Common myeloid progenitor, CD34-positive (primary cell): ENCODE data around the gene CNTN3.

Experiments
- CTCF ChIA-PET: fragments of 350-600 bp; sonication (Branson Sonifier 250); formaldehyde crosslinking; loops from one replicate; lab custom pipeline; 2021; ENCODE audit warnings: antibody characterized with exemption; lab: Charles Lee
- POLR2A ChIA-PET: fragments of 350-600 bp; sonication (Branson Sonifier 250); formaldehyde crosslinking; loops from one replicate; lab custom pipeline; 2021; ENCODE audit warnings: antibody characterized with exemption; lab: Charles Lee
- DNase-seq, 3 donors: peaks; one replicate each; pipeline versions ENCODE4 v3.0.0 to v3.0.0-alpha.2; 2013
- H3K27ac ChIP-seq, 2 experiments: 1 replicate in 1 of 2; 2 replicates in 1 of 2; pipeline ENCODE4 v1.7.0; 2013; ENCODE audit warnings: inconsistent platforms in 2 of 2, low read length in 2 of 2, mild to moderate bottlenecking in 2 of 2, low read depth in 1 of 2, moderate library complexity in 1 of 2; ENCODE audit not compliant: severe bottlenecking in 2 of 2, insufficient read depth in 1 of 2, poor library complexity in 1 of 2
- H3K27me3 ChIP-seq, 5 experiments: replicated peaks in 2 of 5; 1 replicate in 3 of 5; 2 replicates in 2 of 5; pipeline versions ENCODE4 v1.6.1 to v1.7.0; 2013; ENCODE audit warnings: low read length in 4 of 5, mild to moderate bottlenecking in 2 of 5, moderate library complexity in 2 of 5, inconsistent platforms in 1 of 5; ENCODE audit not compliant: insufficient read depth in 5 of 5, control insufficient read depth in 4 of 5
- H3K36me3 ChIP-seq, 4 experiments: 1 replicate in 2 of 4; 2 replicates in 2 of 4; pipeline versions ENCODE4 v1.6.1 to v1.7.0; 2013; ENCODE audit warnings: low read length in 3 of 4, control low read depth in 1 of 4, mild to moderate bottlenecking in 1 of 4; ENCODE audit not compliant: control insufficient read depth in 4 of 4, insufficient read depth in 4 of 4
- H3K4me1 ChIP-seq, 4 experiments: 1 replicate in 3 of 4; 2 replicates in 1 of 4; pipeline versions ENCODE4 v1.6.1 to v1.7.1; 2013; ENCODE audit warnings: low read length in 3 of 4, mild to moderate bottlenecking in 3 of 4, control low read depth in 1 of 4, inconsistent platforms in 1 of 4, moderate library complexity in 1 of 4; ENCODE audit not compliant: control insufficient read depth in 4 of 4, insufficient read depth in 4 of 4; ENCODE audit errors: control extremely low read depth in 1 of 4
- H3K4me3 ChIP-seq, 7 experiments: 1 replicate in 4 of 7; 2 replicates in 3 of 7; pipeline versions ENCODE4 v1.5.1 to v1.7.0; 2013; ENCODE audit warnings: mild to moderate bottlenecking in 7 of 7, low read length in 6 of 7, moderate library complexity in 6 of 7, inconsistent platforms in 2 of 7, low read depth in 2 of 7, control low read depth in 1 of 7; ENCODE audit not compliant: insufficient read depth in 4 of 7, control insufficient read depth in 1 of 7; ENCODE audit errors: extremely low read depth in 1 of 7
- H3K9me3 ChIP-seq, 5 experiments: 1 replicate in 4 of 5; 2 replicates in 1 of 5; pipeline versions ENCODE4 v1.6.1 to v1.7.1; 2013; ENCODE audit warnings: low read length in 4 of 5, mild to moderate bottlenecking in 2 of 5, inconsistent platforms in 1 of 5, low read depth in 1 of 5, moderate library complexity in 1 of 5; ENCODE audit not compliant: control insufficient read depth in 4 of 5, insufficient read depth in 2 of 5; ENCODE audit errors: control extremely low read depth in 1 of 5
- WGBS: methylation state at CpG from one replicate; pipeline ENCODE4 v1.1.5; 2013; ENCODE audit not compliant: insufficient coverage; 5-methylcytosine and 5-hydroxymethylcytosine counted together

CNTN3 gene

GRCh38 chr3:74584782-74585181 is 29.7 kb downstream of the CNTN3 start:
- Histone ChIP-seq H3K27me3 (no peaks in the 10 kb centered on the region), H3K9me3 (peaks cover 0 to 2% (median 0%) of the 10 kb centered on the region in 5 experiments), H3K27ac (no peak overlapping the region), H3K36me3 (no peaks in the 10 kb centered on the region), H3K4me3 (no peak overlapping the region), H3K4me1 (no peaks in the 10 kb centered on the region)
- WGBS: 85% methylated on average over 2 of the region's 2 CpGs
- POLR2A ChIA-PET: no interaction called here
- DNase-seq: no peak
- CTCF ChIA-PET: no interaction called here

- DNase-seq: no peak
- Histone ChIP-seq H3K36me3 (no peaks in the 10 kb centered on the region), H3K4me1 (no peaks in the 10 kb centered on the region), H3K9me3 (peaks cover 0 to 2% (median 0%) of the 10 kb centered on the region in 5 experiments), H3K27me3 (no peaks in the 10 kb centered on the region), H3K27ac (no peak overlapping the region), H3K4me3 (no peak overlapping the region)
- 100% methylated on average over 2 of the region's 5 CpGs for WGBS
- POLR2A ChIA-PET: no interaction called here
- CTCF ChIA-PET: no interaction called here
Measured at GRCh38 chr3:74582982-74583381, 31.5 kb downstream of the CNTN3 start.

GRCh38 chr3:74575857-74576256 is 38.6 kb downstream of the CNTN3 start:
- Histone ChIP-seq H3K27ac (no peak overlapping the region), H3K36me3 (no peaks in the 10 kb centered on the region), H3K4me1 (no peaks in the 10 kb centered on the region), H3K27me3 (no peaks in the 10 kb centered on the region), H3K9me3 (no peaks in the 10 kb centered on the region), H3K4me3 (no peak overlapping the region)
- ChIA-PET CTCF (no interaction called here), POLR2A (no interaction called here)
- DNase-seq: no peak
- whole genome bisulfite sequencing: 100% methylated on average over 3 of the region's 3 CpGs

GRCh38 chr3:74571118-74571517 is 43.3 kb downstream of the CNTN3 start:
- Histone ChIP-seq H3K27ac (no peak overlapping the region), H3K9me3 (no peaks in the 10 kb centered on the region), H3K4me3 (no peak overlapping the region), H3K4me1 (no peaks in the 10 kb centered on the region), H3K27me3 (no peaks in the 10 kb centered on the region), H3K36me3 (no peaks in the 10 kb centered on the region)
- ChIA-PET POLR2A (no interaction called here), CTCF (no interaction called here)
- DNase-seq: no peak
- 100% methylated on average over 1 of the region's 4 CpGs for WGBS
